Endothelial cell of umbilical vein (primary cell): ENCODE data around the gene TTLL10. TPM values are rescaled to one million over a fixed set of nuclear protein-coding genes. Genes with fewer than 3 reads are reported as not detected.

Source experiments
- BruUV-seq: library from RNA; stranded (reverse); fragments of 400-500 nt; replicated peaks from 2 replicates; lab custom pipeline; 2021; lab: Mats Ljungman, UMichigan
- CTCF ChIA-PET: fragments of 300-600, 350-600 bp; sonication (Branson Sonifier 250); formaldehyde crosslinking; loops from one replicate; lab custom pipeline; 2021; ENCODE audit warnings: antibody characterized with exemption, inconsistent platforms; lab: Charles Lee
- POLR2A ChIA-PET: fragments of 300-600, 350-600 bp; sonication (Branson Sonifier 250); formaldehyde crosslinking; loops from one replicate; lab custom pipeline; 2021; ENCODE audit warnings: antibody characterized with exemption, inconsistent platforms; lab: Charles Lee
- DNase-seq: peaks from one replicate; pipeline ENCODE4 v3.0.0-alpha.2; 2011; ENCODE audit warnings: low read depth, low spot score
- FAIRE-seq: peaks from 2 replicates; lab custom pipeline; 2011; peaks lifted over from hg19 to GRCh38; lab: Jason Lieb, UNC
- H2AFZ ChIP-seq: 2 replicates; pipeline ENCODE4 v1.6.0; 2012; ENCODE audit warnings: low read depth, low read length, control low read depth, inconsistent platforms
- H3K27ac ChIP-seq: 2 replicates; pipeline ENCODE4 v1.5.1; 2011; ENCODE audit warnings: low read depth, mild to moderate bottlenecking, control low read depth, low read length, moderate library complexity; ENCODE audit not compliant: insufficient read depth
- H3K27me3 ChIP-seq, 2 experiments: 2 replicates each; pipeline versions ENCODE4 v1.6.0 to v1.6.1; 2011; ENCODE audit warnings: low read length in 2 of 2, mixed read lengths in 1 of 2; ENCODE audit not compliant: control insufficient read depth in 2 of 2, insufficient read depth in 2 of 2
- H3K36me3 ChIP-seq, 2 experiments: 2 replicates in 1 of 2; 3 replicates in 1 of 2; pipeline ENCODE4 v1.5.1; 2011; ENCODE audit warnings: low read length in 2 of 2, mild to moderate bottlenecking in 1 of 2, moderate library complexity in 1 of 2; ENCODE audit not compliant: control insufficient read depth in 2 of 2, insufficient read depth in 2 of 2; ENCODE audit errors: extremely low read depth in 1 of 2
- H3K4me1 ChIP-seq: 3 replicates; pipeline ENCODE4 v1.5.1; 2011; ENCODE audit warnings: mild to moderate bottlenecking, low read length; ENCODE audit not compliant: control insufficient read depth, insufficient read depth; ENCODE audit errors: extremely low read depth
- H3K4me2 ChIP-seq: 2 replicates; pipeline ENCODE4 v1.6.1; 2011; ENCODE audit warnings: low read length, control low read depth, mixed read lengths; ENCODE audit not compliant: insufficient read depth
- H3K4me3 ChIP-seq, 3 experiments: fragments of 200-600 bp in 1 of 3; sonication (generic), shearing (Covaris generic) in 1 of 3; replicated peaks in 1 of 3; 2 replicates each; pipeline ENCODE4 v1.5.1; 2011 to 2016; ENCODE audit warnings: control low read depth in 3 of 3, low read length in 3 of 3, mild to moderate bottlenecking in 2 of 3, inconsistent platforms in 1 of 3, low read depth in 1 of 3, moderate library complexity in 1 of 3; ENCODE audit not compliant: insufficient read depth in 1 of 3
- H3K79me2 ChIP-seq: 2 replicates; pipeline ENCODE4 v1.6.0; 2012; ENCODE audit warnings: low read length, inconsistent platforms; ENCODE audit not compliant: control insufficient read depth, insufficient read depth
- H3K9ac ChIP-seq: replicated peaks from 2 replicates; pipeline ENCODE3; 2011; ENCODE audit warnings: low read length, control low read depth; ENCODE audit not compliant: insufficient read depth; ENCODE audit errors: extremely low read depth
- H3K9me1 ChIP-seq: replicated peaks from 3 replicates; pipeline ENCODE4 v1.6.0; 2011; ENCODE audit warnings: mild to moderate bottlenecking, low read length; ENCODE audit not compliant: control insufficient read depth, insufficient read depth; ENCODE audit errors: extremely low read depth
- H3K9me3 ChIP-seq: replicated peaks from 2 replicates; pipeline ENCODE4 v1.5.1; 2012; ENCODE audit warnings: low read length, inconsistent platforms; ENCODE audit not compliant: control insufficient read depth, insufficient read depth
- H4K20me1 ChIP-seq: replicated peaks from 2 replicates; pipeline ENCODE3; 2011; ENCODE audit warnings: mild to moderate bottlenecking, low read length; ENCODE audit not compliant: control insufficient read depth, insufficient read depth; ENCODE audit errors: extremely low read depth
- EZH2 ChIP-seq: IDR thresholded peaks from 2 replicates; pipeline ENCODE4 v1.6.1; 2012; ENCODE audit warnings: borderline replicate concordance, low read depth, mild to moderate bottlenecking, moderate library complexity, low read length, inconsistent platforms; ENCODE audit not compliant: severe bottlenecking
- FOS ChIP-seq: IDR thresholded peaks from 2 replicates; pipeline ENCODE4 v1.6.1; 2011; ENCODE audit warnings: mild to moderate bottlenecking, low read length, moderate library complexity, borderline replicate concordance; ENCODE audit not compliant: insufficient read depth
- GATA2 ChIP-seq: IDR thresholded peaks from 2 replicates; pipeline ENCODE4 v1.7.0; 2011; ENCODE audit warnings: low read depth, mild to moderate bottlenecking, moderate library complexity, mixed read lengths, low read length; ENCODE audit not compliant: insufficient read length, insufficient read depth
- JUN ChIP-seq: IDR thresholded peaks from 2 replicates; pipeline ENCODE4 v1.6.1; 2011; ENCODE audit warnings: borderline replicate concordance, low read depth; ENCODE audit not compliant: insufficient read length, insufficient read depth
- MYC ChIP-seq: IDR thresholded peaks from one replicate; pipeline ENCODE4 v1.6.1; 2011; ENCODE audit warnings: mild to moderate bottlenecking, low read depth, low read length
- POLR2A ChIP-seq: IDR thresholded peaks from 2 replicates; pipeline ENCODE4 v1.6.1; 2012; ENCODE audit warnings: low read depth, mild to moderate bottlenecking, control low read depth, low read length
- POLR2AphosphoS5 ChIP-seq: IDR thresholded peaks from 2 replicates; pipeline ENCODE4 v1.6.1; 2012; ENCODE audit warnings: low read depth, mild to moderate bottlenecking, control low read depth, low read length, moderate library complexity; ENCODE audit not compliant: insufficient read depth
- dilution Hi-C: fragments of 300-500 bp; cut with MboI; formaldehyde crosslinking; loops from one replicate; pipeline ENCODE4 v1.15.0; 2019; ENCODE audit warnings: low sequenced_read_pairs; ENCODE audit not compliant: extremely low pct_ligation_motif_present
- intact Hi-C: fragments of 100-400 bp; cut with micrococcal nuclease; formaldehyde crosslinking; loops from one replicate; pipeline ENCODE4 v1.10.0; 2022
- polyA plus RNA-seq, 4 experiments: library from polyadenylated mRNA; depleted of rRNA in 3 of 4; stranded (reverse) in 3 of 4; unstranded in 1 of 4; fragments of >200 nt; gene quantifications; 2 replicates each; pipeline versions ENCODE4 v1.2.1 to v1.2.3, GENCODE V29; 2011 to 2012; ENCODE audit warnings: missing spikeins in 1 of 4
- total RNA-seq: library from RNA; stranded (reverse); gene quantifications from 2 replicates; pipeline ENCODE4 v1.2.3, GENCODE V29; 2021
- TF ChIP-seq, protein P1 (sequence below), 2 donors: IDR thresholded peaks; 1 replicate in 1 of 2; 2 replicates in 1 of 2; pipeline ENCODE4 v1.5.1; 2011; ENCODE audit warnings: low read length in 2 of 2, mild to moderate bottlenecking in 2 of 2, moderate library complexity in 2 of 2, control low read depth in 1 of 2, inconsistent platforms in 1 of 2, low read depth in 1 of 2; ENCODE audit not compliant: insufficient read depth in 1 of 2; ENCODE audit errors: extremely low read depth in 1 of 2
- TF ChIP-seq, protein P2 (sequence below): IDR thresholded peaks from 2 replicates; pipeline ENCODE4 v1.6.1; 2011; ENCODE audit not compliant: insufficient read depth, insufficient read length

The TTLL10 gene
- total and polyA plus RNA-seq, 2 donors (not counting 3 experiments of a cell fraction or from before 2014, with no cell fraction given): not detected

DNA sequence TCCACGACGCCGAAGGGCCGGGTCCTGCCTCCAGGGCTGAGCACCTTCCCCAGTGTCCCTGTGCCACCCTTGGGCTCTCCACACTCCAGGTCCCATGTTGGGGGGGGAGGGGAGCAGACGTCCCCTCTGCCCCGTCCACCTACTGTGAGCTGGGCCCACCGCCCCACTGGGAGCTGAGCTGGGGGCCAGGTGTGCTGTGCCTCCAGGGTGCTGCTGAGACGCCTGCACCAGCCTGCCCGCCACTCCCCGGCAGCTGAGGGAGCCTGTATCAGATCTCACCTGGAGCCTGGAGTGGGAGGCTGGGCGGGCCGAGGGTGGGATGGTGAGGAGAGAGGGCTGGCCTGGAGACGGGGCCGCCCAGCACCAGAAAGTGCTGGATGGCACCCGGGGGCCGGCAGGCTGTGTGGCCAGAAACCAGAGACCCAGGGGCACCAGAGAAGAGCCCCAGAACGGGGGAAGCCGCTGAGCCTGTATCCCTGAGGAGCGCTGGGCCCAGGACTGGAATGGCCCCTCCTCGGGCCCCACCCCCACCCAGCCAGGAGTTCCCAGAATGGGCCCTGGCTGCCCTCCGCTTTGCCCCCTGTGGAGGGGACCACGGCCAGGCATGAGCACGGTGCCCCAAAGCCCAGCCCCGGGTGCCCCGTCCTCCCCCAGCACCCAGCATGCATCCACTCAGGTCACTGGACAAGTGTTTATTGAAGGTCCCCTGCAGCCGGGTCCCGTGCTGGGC lies 29.3 kb downstream of the TTLL10 start:
- CTCF ChIA-PET: no interaction called here
- H3K4me2 ChIP-seq: no peak overlapping the region
- H3K9me3 ChIP-seq: no peaks in the 10 kb centered on the region
- no peak for FAIRE-seq
- BruUV-seq: no TSS peak
- dilution Hi-C loops (no loop called here), intact Hi-C loops (no loop called here)
- H3K9me1 ChIP-seq: no peaks in the 10 kb centered on the region
- no peaks in the 10 kb centered on the region for H3K36me3 ChIP-seq
- H2AFZ ChIP-seq: no peak overlapping the region
- H3K27ac ChIP-seq: no peak overlapping the region
- no peaks in the 10 kb centered on the region for H3K79me2 ChIP-seq
- H3K27me3 ChIP-seq: peaks cover 5 to 15% of the 10 kb centered on the region in 2 experiments
- no peaks in the 10 kb centered on the region for H3K4me1 ChIP-seq
- POLR2A ChIA-PET: no interaction called here
- H3K9ac ChIP-seq: no peak overlapping the region
- no peaks in the 10 kb centered on the region for H4K20me1 ChIP-seq
- no peak overlapping the region for H3K4me3 ChIP-seq
- no peak for DNase-seq
- TF ChIP-seq EZH2 (no peak), GATA2 (no peak), POLR2AphosphoS5 (no peak), JUN (no peak), POLR2A (no peak), MYC (no peak), FOS (no peak)
- TF ChIP-seq, protein P1, sequence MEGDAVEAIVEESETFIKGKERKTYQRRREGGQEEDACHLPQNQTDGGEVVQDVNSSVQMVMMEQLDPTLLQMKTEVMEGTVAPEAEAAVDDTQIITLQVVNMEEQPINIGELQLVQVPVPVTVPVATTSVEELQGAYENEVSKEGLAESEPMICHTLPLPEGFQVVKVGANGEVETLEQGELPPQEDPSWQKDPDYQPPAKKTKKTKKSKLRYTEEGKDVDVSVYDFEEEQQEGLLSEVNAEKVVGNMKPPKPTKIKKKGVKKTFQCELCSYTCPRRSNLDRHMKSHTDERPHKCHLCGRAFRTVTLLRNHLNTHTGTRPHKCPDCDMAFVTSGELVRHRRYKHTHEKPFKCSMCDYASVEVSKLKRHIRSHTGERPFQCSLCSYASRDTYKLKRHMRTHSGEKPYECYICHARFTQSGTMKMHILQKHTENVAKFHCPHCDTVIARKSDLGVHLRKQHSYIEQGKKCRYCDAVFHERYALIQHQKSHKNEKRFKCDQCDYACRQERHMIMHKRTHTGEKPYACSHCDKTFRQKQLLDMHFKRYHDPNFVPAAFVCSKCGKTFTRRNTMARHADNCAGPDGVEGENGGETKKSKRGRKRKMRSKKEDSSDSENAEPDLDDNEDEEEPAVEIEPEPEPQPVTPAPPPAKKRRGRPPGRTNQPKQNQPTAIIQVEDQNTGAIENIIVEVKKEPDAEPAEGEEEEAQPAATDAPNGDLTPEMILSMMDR (IDR thresholded peaks at IDR 0.05; ENCODE audit: extremely low read depth in 1 of 2, insufficient read depth in 1 of 2, low read depth in 1 of 2, low read length in 2 of 2): no peak
- TF ChIP-seq, protein P2, sequence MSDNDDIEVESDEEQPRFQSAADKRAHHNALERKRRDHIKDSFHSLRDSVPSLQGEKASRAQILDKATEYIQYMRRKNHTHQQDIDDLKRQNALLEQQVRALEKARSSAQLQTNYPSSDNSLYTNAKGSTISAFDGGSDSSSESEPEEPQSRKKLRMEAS: no peak
